Vagina (tissue), 2 donors: ENCODE results near the gene INSC.

ENCODE experiments used
- CTCF ChIP-seq, 3 experiments: fragments of 450-650 bp in 2 of 3; fragments of 200-600 bp in 1 of 3; sonication (generic) in 1 of 3; IDR thresholded peaks; one replicate each; pipeline ENCODE4 v1.5.1; 2017 to 2019; ENCODE audit warnings: antibody characterized with exemption in 3 of 3, mild to moderate bottlenecking in 2 of 3, moderate library complexity in 2 of 3
- POLR2A ChIP-seq, 2 donors: fragments of 450-650 bp; IDR thresholded peaks; one replicate each; pipeline ENCODE4 v1.6.1; 2017; ENCODE audit warnings: antibody characterized with exemption in 2 of 2, mild to moderate bottlenecking in 2 of 2, moderate library complexity in 2 of 2
- POLR2AphosphoS5 ChIP-seq, 2 donors: sonication (generic); formaldehyde crosslinking; IDR thresholded peaks; one replicate each; pipeline ENCODE4 v1.9.0; 2017; ENCODE audit warnings: antibody characterized with exemption in 2 of 2, mild to moderate bottlenecking in 2 of 2, low read depth in 1 of 2; ENCODE audit not compliant: insufficient read depth in 1 of 2

GRCh38 chr11:15119352-15119751 lies 4.6 kb downstream of the INSC start:
- TF ChIP-seq CTCF (IDR thresholded peaks at IDR 0.05) = no peak
- no peak for TF ChIP-seq POLR2AphosphoS5 (IDR thresholded peaks at IDR 0.05; ENCODE audit: insufficient read depth in 1 of 2, low read depth in 1 of 2)
- TF ChIP-seq POLR2A (IDR thresholded peaks at IDR 0.05) = no peak
